Measurements from ENCODE around the gene NFATC3. TPM values are rescaled to one million over a fixed set of nuclear protein-coding genes. Genes with fewer than 3 reads are reported as not detected.
A peak's percentile ranks its signal among the peaks of the same experiment; 100 is the strongest.

NFATC3 gene
- total and polyA plus RNA-seq, 2 of the 8 experiments (the other 6 are each of a cell fraction or from before 2014, with no cell fraction given), result 17.6 to 34.5 TPM

- Histone ChIP-seq H2BK120ac (replicated peaks; ENCODE audit: low read depth, low read length) (no peak overlapping the region), H4K91ac (replicated peaks; ENCODE audit: insufficient read length, low read length) (no peak overlapping the region), H2AFZ (ENCODE audit: low read length) (no peak overlapping the region), H3K14ac (ENCODE audit: insufficient read length) (no peak overlapping the region), H3K4me3 (ENCODE audit: extremely low read depth in 1 of 4, insufficient read depth in 2 of 4, low read depth in 3 of 4, low read length in 4 of 4) (no peak overlapping the region), H3K18ac (ENCODE audit: extremely low read depth, low read length) (no peak overlapping the region), H4K8ac (ENCODE audit: extremely low read depth, insufficient read depth, low read length) (no peak overlapping the region), H2BK20ac (ENCODE audit: low read length) (no peak overlapping the region), H3K23ac (ENCODE audit: insufficient read length) (no peak overlapping the region), H3K27ac (ENCODE audit: low read depth, low read length) (no peak overlapping the region), H3K4me1 (replicated peaks in 1 of 4; ENCODE audit: control insufficient read depth in 3 of 4, insufficient read depth in 4 of 4, low read length in 3 of 4) (no peaks in the 10 kb centered on the region; a peak in 1 of 7 replicates), H4K5ac (ENCODE audit: insufficient read length, low read depth, low read length) (no peak overlapping the region), H3K9ac (replicated peaks in 1 of 4; ENCODE audit: extremely low read depth in 1 of 4, low read depth in 3 of 4, low read length in 3 of 4) (no peak overlapping the region), H3K79me2 (ENCODE audit: control insufficient read depth in 1 of 2, insufficient read depth in 2 of 2, low read length in 2 of 2) (no peaks in the 10 kb centered on the region), H4K20me1 (replicated peaks in 1 of 2; ENCODE audit: control insufficient read depth in 1 of 2, insufficient read depth in 2 of 2, low read length in 2 of 2) (peaks cover 0 to 3% of the 10 kb centered on the region in 2 experiments), H3K23me2 (ENCODE audit: low read depth, low read length) (no peaks in the 10 kb centered on the region), H2BK5ac (ENCODE audit: low read depth, low read length) (no peak overlapping the region), H3K56ac (replicated peaks; ENCODE audit: insufficient read length, low read depth, low read length) (no peak overlapping the region), H3K79me1 (ENCODE audit: low read depth, low read length) (no peaks in the 10 kb centered on the region), H2AK5ac (ENCODE audit: low read depth, low read length) (no peak overlapping the region), H2BK12ac (ENCODE audit: low read depth, low read length) (no peak overlapping the region), H3K27me3 (replicated peaks in 1 of 4; ENCODE audit: control insufficient read depth in 3 of 4, extremely low read depth in 1 of 4, insufficient read depth in 3 of 4, low read length in 3 of 4) (no peaks in the 10 kb centered on the region), H3K4me2 (ENCODE audit: insufficient read depth in 1 of 2, low read depth in 2 of 2, low read length in 2 of 2) (no peak overlapping the region), H3K36me3 (ENCODE audit: control insufficient read depth in 2 of 4, insufficient read depth in 4 of 4, low read length in 3 of 4) (peaks cover 13 to 35% (median 29%) of the 10 kb centered on the region in 4 experiments; a peak in 6 of 8 replicates), H2BK15ac (ENCODE audit: low read length) (no peak overlapping the region), H3K9me3 (ENCODE audit: insufficient read depth in 2 of 2, low read depth in 1 of 2, low read length in 1 of 2) (no peaks in the 10 kb centered on the region), H3K4ac (replicated peaks; ENCODE audit: insufficient read length, low read depth, low read length) (no peak overlapping the region)
- no peak for FAIRE-seq
- CTCF ChIA-PET (ENCODE audit: partially characterized antibody), result interaction anchor here (0.7 to 1.3 kb wide), 6 partner anchors 15 to 154 kb away, joined by 3 to 4 read pairs (median 3); no protein-coding TSS in a partner anchor
- WGBS, 2 experiments (ENCODE audit: extremely low coverage in 1 of 2, insufficient coverage in 1 of 2, insufficient read length in 1 of 2, insufficient replicate concordance in 2 of 2, low coverage in 1 of 2, low lambda C conversion rate in 2 of 2, missing lambda C conversion rate in 1 of 2), result 88% methylated on average over 2 of the region's 3 CpGs; no CpG with 5 or more reads in 1 of the 2 experiments
- POLR2A ChIA-PET (ENCODE audit: partially characterized antibody), result interaction anchor here (0.9 to 4.9 kb wide), 3 partner anchors 8 to 54 kb away, joined by 3 to 27 read pairs (median 4); partner anchors contain the start of gene NFATC3
- DNase-seq (ENCODE audit: low read depth in 1 of 2, low spot score in 2 of 2), result peak in 1 of 2 experiments; percentile 22
- TF ChIP-seq CEBPB (IDR thresholded peaks at IDR 0.05; ENCODE audit: low read depth, low read length) (no peak), RFX5 (IDR thresholded peaks at IDR 0.05; ENCODE audit: borderline replicate concordance, low read depth, low read length) (no peak), BRCA1 (IDR thresholded peaks at IDR 0.05; ENCODE audit: low read depth, low read length) (no peak), RBBP5 (IDR thresholded peaks at IDR 0.05; ENCODE audit: borderline replicate concordance, low read depth, low read length) (no peak), CBX5 (IDR thresholded peaks at IDR 0.05; ENCODE audit: low read depth, low read length) (no peak), YY1 (IDR thresholded peaks at IDR 0.05; ENCODE audit: low read depth, low read length) (no peak), NANOG (IDR thresholded peaks at IDR 0.05; ENCODE audit: insufficient read depth, low read depth, low read length, poor library complexity, severe bottlenecking) (no peak), TAF7 (optimal IDR thresholded peaks at IDR 0.05; ENCODE audit: borderline replicate concordance, low read depth, low read length) (no peak), SRF (IDR thresholded peaks at IDR 0.05; ENCODE audit: low read depth, low read length) (no peak), SIN3A (conservative IDR thresholded peaks at IDR 0.05 in 1 of 2, IDR thresholded peaks at IDR 0.05 in 1 of 2; ENCODE audit: low read depth in 1 of 2, low read length in 2 of 2) (no peak), SP1 (IDR thresholded peaks at IDR 0.05; ENCODE audit: low read depth, low read length) (no peak), BACH1 (IDR thresholded peaks at IDR 0.05; ENCODE audit: low read length) (no peak), TEAD4 (IDR thresholded peaks at IDR 0.05; ENCODE audit: low read depth, low read length) (no peak), NRF1 (IDR thresholded peaks at IDR 0.05; ENCODE audit: low read depth, low read length) (no peak), KDM1A (IDR thresholded peaks at IDR 0.05; ENCODE audit: borderline replicate concordance, low read length) (no peak)
Observed at GRCh38 chr16:68076560-68076959, 8.6 kb upstream of the NFATC3 start.

All from H1 (cell line).